Endothelial cell of umbilical vein (primary cell): Measurements from ENCODE around the gene PHF3. TPM values are rescaled to one million over a fixed set of nuclear protein-coding genes. Genes with fewer than 3 reads are reported as not detected.

ENCODE experiments used
- BruUV-seq: library from RNA; stranded (reverse); fragments of 400-500 nt; replicated peaks from 2 replicates; lab custom pipeline; 2021; lab: Mats Ljungman, UMichigan
- CTCF ChIA-PET: fragments of 300-600, 350-600 bp; sonication (Branson Sonifier 250); formaldehyde crosslinking; loops from one replicate; lab custom pipeline; 2021; ENCODE audit warnings: antibody characterized with exemption, inconsistent platforms; lab: Charles Lee
- POLR2A ChIA-PET: fragments of 300-600, 350-600 bp; sonication (Branson Sonifier 250); formaldehyde crosslinking; loops from one replicate; lab custom pipeline; 2021; ENCODE audit warnings: antibody characterized with exemption, inconsistent platforms; lab: Charles Lee
- DNase-seq: peaks from one replicate; pipeline ENCODE4 v3.0.0-alpha.2; 2011; ENCODE audit warnings: low read depth, low spot score
- FAIRE-seq: peaks from 2 replicates; lab custom pipeline; 2011; peaks lifted over from hg19 to GRCh38; lab: Jason Lieb, UNC
- H2AFZ ChIP-seq: 2 replicates; pipeline ENCODE4 v1.6.0; 2012; ENCODE audit warnings: low read depth, low read length, control low read depth, inconsistent platforms
- H3K27ac ChIP-seq: 2 replicates; pipeline ENCODE4 v1.5.1; 2011; ENCODE audit warnings: low read depth, mild to moderate bottlenecking, control low read depth, low read length, moderate library complexity; ENCODE audit not compliant: insufficient read depth
- H3K27me3 ChIP-seq, 2 experiments: 2 replicates each; pipeline versions ENCODE4 v1.6.0 to v1.6.1; 2011; ENCODE audit warnings: low read length in 2 of 2, mixed read lengths in 1 of 2; ENCODE audit not compliant: control insufficient read depth in 2 of 2, insufficient read depth in 2 of 2
- H3K36me3 ChIP-seq, 2 experiments: 2 replicates in 1 of 2; 3 replicates in 1 of 2; pipeline ENCODE4 v1.5.1; 2011; ENCODE audit warnings: low read length in 2 of 2, mild to moderate bottlenecking in 1 of 2, moderate library complexity in 1 of 2; ENCODE audit not compliant: control insufficient read depth in 2 of 2, insufficient read depth in 2 of 2; ENCODE audit errors: extremely low read depth in 1 of 2
- H3K4me1 ChIP-seq: 3 replicates; pipeline ENCODE4 v1.5.1; 2011; ENCODE audit warnings: mild to moderate bottlenecking, low read length; ENCODE audit not compliant: control insufficient read depth, insufficient read depth; ENCODE audit errors: extremely low read depth
- H3K4me2 ChIP-seq: 2 replicates; pipeline ENCODE4 v1.6.1; 2011; ENCODE audit warnings: low read length, control low read depth, mixed read lengths; ENCODE audit not compliant: insufficient read depth
- H3K4me3 ChIP-seq, 3 experiments: fragments of 200-600 bp in 1 of 3; sonication (generic), shearing (Covaris generic) in 1 of 3; replicated peaks in 1 of 3; 2 replicates each; pipeline ENCODE4 v1.5.1; 2011 to 2016; ENCODE audit warnings: control low read depth in 3 of 3, low read length in 3 of 3, mild to moderate bottlenecking in 2 of 3, inconsistent platforms in 1 of 3, low read depth in 1 of 3, moderate library complexity in 1 of 3; ENCODE audit not compliant: insufficient read depth in 1 of 3
- H3K79me2 ChIP-seq: 2 replicates; pipeline ENCODE4 v1.6.0; 2012; ENCODE audit warnings: low read length, inconsistent platforms; ENCODE audit not compliant: control insufficient read depth, insufficient read depth
- H3K9ac ChIP-seq: replicated peaks from 2 replicates; pipeline ENCODE3; 2011; ENCODE audit warnings: low read length, control low read depth; ENCODE audit not compliant: insufficient read depth; ENCODE audit errors: extremely low read depth
- H3K9me1 ChIP-seq: replicated peaks from 3 replicates; pipeline ENCODE4 v1.6.0; 2011; ENCODE audit warnings: mild to moderate bottlenecking, low read length; ENCODE audit not compliant: control insufficient read depth, insufficient read depth; ENCODE audit errors: extremely low read depth
- H3K9me3 ChIP-seq: replicated peaks from 2 replicates; pipeline ENCODE4 v1.5.1; 2012; ENCODE audit warnings: low read length, inconsistent platforms; ENCODE audit not compliant: control insufficient read depth, insufficient read depth
- H4K20me1 ChIP-seq: replicated peaks from 2 replicates; pipeline ENCODE3; 2011; ENCODE audit warnings: mild to moderate bottlenecking, low read length; ENCODE audit not compliant: control insufficient read depth, insufficient read depth; ENCODE audit errors: extremely low read depth
- CTCF ChIP-seq, 2 donors: IDR thresholded peaks; 1 replicate in 1 of 2; 2 replicates in 1 of 2; pipeline ENCODE4 v1.5.1; 2011; ENCODE audit warnings: low read length in 2 of 2, mild to moderate bottlenecking in 2 of 2, moderate library complexity in 2 of 2, control low read depth in 1 of 2, inconsistent platforms in 1 of 2, low read depth in 1 of 2; ENCODE audit not compliant: insufficient read depth in 1 of 2; ENCODE audit errors: extremely low read depth in 1 of 2
- EZH2 ChIP-seq: IDR thresholded peaks from 2 replicates; pipeline ENCODE4 v1.6.1; 2012; ENCODE audit warnings: borderline replicate concordance, low read depth, mild to moderate bottlenecking, moderate library complexity, low read length, inconsistent platforms; ENCODE audit not compliant: severe bottlenecking
- FOS ChIP-seq: IDR thresholded peaks from 2 replicates; pipeline ENCODE4 v1.6.1; 2011; ENCODE audit warnings: mild to moderate bottlenecking, low read length, moderate library complexity, borderline replicate concordance; ENCODE audit not compliant: insufficient read depth
- GATA2 ChIP-seq: IDR thresholded peaks from 2 replicates; pipeline ENCODE4 v1.7.0; 2011; ENCODE audit warnings: low read depth, mild to moderate bottlenecking, moderate library complexity, mixed read lengths, low read length; ENCODE audit not compliant: insufficient read length, insufficient read depth
- JUN ChIP-seq: IDR thresholded peaks from 2 replicates; pipeline ENCODE4 v1.6.1; 2011; ENCODE audit warnings: borderline replicate concordance, low read depth; ENCODE audit not compliant: insufficient read length, insufficient read depth
- MAX ChIP-seq: IDR thresholded peaks from 2 replicates; pipeline ENCODE4 v1.6.1; 2011; ENCODE audit not compliant: insufficient read depth, insufficient read length
- MYC ChIP-seq: IDR thresholded peaks from one replicate; pipeline ENCODE4 v1.6.1; 2011; ENCODE audit warnings: mild to moderate bottlenecking, low read depth, low read length
- POLR2A ChIP-seq: IDR thresholded peaks from 2 replicates; pipeline ENCODE4 v1.6.1; 2012; ENCODE audit warnings: low read depth, mild to moderate bottlenecking, control low read depth, low read length
- POLR2AphosphoS5 ChIP-seq: IDR thresholded peaks from 2 replicates; pipeline ENCODE4 v1.6.1; 2012; ENCODE audit warnings: low read depth, mild to moderate bottlenecking, control low read depth, low read length, moderate library complexity; ENCODE audit not compliant: insufficient read depth
- dilution Hi-C: fragments of 300-500 bp; cut with MboI; formaldehyde crosslinking; loops from one replicate; pipeline ENCODE4 v1.15.0; 2019; ENCODE audit warnings: low sequenced_read_pairs; ENCODE audit not compliant: extremely low pct_ligation_motif_present
- intact Hi-C: fragments of 100-400 bp; cut with micrococcal nuclease; formaldehyde crosslinking; loops from one replicate; pipeline ENCODE4 v1.10.0; 2022
- polyA plus RNA-seq, 4 experiments: library from polyadenylated mRNA; depleted of rRNA in 3 of 4; stranded (reverse) in 3 of 4; unstranded in 1 of 4; fragments of >200 nt; gene quantifications; 2 replicates each; pipeline versions ENCODE4 v1.2.1 to v1.2.3, GENCODE V29; 2011 to 2012; ENCODE audit warnings: missing spikeins in 1 of 4
- total RNA-seq: library from RNA; stranded (reverse); gene quantifications from 2 replicates; pipeline ENCODE4 v1.2.3, GENCODE V29; 2021

The PHF3 gene
- total and polyA plus RNA-seq, 2 donors (not counting 3 experiments of a cell fraction or from before 2014, with no cell fraction given) = 4.6 to 29.6 TPM

GRCh38 chr6:63708631-63709030 is 73.0 kb downstream of the PHF3 start:
- CTCF ChIA-PET = interaction anchor here (1.2 to 1.5 kb wide), 3 partner anchors 9 to 110 kb away, joined by 3 to 6 read pairs (median 3); no protein-coding TSS in a partner anchor
- dilution Hi-C loops = no loop called here
- H3K9ac ChIP-seq = no peak overlapping the region

More at GRCh38 chr6:63708631-63709030, 73.0 kb downstream of the PHF3 start:
- Histone ChIP-seq H3K36me3 (peaks cover 16 to 26% of the 10 kb centered on the region in 2 experiments), H3K27me3 (no peaks in the 10 kb centered on the region), H4K20me1 (no peaks in the 10 kb centered on the region), H3K27ac (no peak overlapping the region), H3K4me3 (no peak overlapping the region), H2AFZ (no peak overlapping the region), H3K79me2 (no peaks in the 10 kb centered on the region), H3K4me2 (no peak overlapping the region), H3K9me1 (no peaks in the 10 kb centered on the region), H3K4me1 (no peaks in the 10 kb centered on the region), H3K9me3 (no peaks in the 10 kb centered on the region)
- no peak for FAIRE-seq
- no peak for DNase-seq
- POLR2A ChIA-PET = no interaction called here
- intact Hi-C loops = no loop called here
- TF ChIP-seq POLR2AphosphoS5 = no peak
- TF ChIP-seq MYC = no peak
- no peak for TF ChIP-seq FOS
- TF ChIP-seq JUN = no peak
- TF ChIP-seq POLR2A = no peak
- no peak for TF ChIP-seq GATA2
- TF ChIP-seq EZH2 = no peak
- TF ChIP-seq CTCF (IDR thresholded peaks at IDR 0.05; ENCODE audit: extremely low read depth in 1 of 2, insufficient read depth in 1 of 2, low read depth in 1 of 2, low read length in 2 of 2) = no peak
- no peak for TF ChIP-seq MAX
- no TSS peak for BruUV-seq
